ENCODE data around the gene IFT122.

DNA sequence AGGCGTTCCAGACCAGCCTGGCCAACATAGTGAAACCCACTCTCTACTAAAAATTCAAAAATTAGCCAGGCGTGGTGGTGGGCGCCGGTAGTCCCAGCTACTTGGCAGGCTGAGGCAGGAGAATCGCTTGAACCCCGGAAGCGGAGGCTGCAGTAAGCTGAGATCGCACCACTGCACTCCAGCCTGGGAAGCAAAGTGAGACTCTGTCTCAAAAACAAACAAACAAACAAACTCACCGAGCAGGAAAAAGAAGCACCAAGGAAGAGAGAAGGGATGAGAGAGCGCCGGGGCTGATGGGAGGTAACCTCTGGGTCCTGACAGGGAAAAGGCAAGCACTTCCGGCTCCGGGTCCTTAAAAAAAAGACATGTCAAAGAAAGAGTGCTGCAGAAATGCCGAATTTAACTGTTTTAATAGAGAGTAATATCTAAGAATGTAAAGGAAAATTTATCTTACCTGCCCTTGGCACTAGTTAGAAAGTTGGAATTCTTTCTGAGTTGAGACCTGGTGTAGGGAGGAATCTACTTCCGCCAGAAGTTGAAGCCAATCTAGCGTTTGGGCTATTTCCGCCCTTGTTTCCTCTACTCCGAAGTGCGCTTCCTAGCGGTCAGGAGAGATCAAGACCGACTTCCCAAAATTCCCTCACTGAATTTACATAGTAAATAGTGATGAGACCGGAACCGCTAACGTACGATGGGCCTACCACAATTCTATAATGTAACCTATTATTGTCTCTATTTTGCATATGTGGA, 40.7 kb upstream of the IFT122 start:
- TF ChIP-seq, protein P1, sequence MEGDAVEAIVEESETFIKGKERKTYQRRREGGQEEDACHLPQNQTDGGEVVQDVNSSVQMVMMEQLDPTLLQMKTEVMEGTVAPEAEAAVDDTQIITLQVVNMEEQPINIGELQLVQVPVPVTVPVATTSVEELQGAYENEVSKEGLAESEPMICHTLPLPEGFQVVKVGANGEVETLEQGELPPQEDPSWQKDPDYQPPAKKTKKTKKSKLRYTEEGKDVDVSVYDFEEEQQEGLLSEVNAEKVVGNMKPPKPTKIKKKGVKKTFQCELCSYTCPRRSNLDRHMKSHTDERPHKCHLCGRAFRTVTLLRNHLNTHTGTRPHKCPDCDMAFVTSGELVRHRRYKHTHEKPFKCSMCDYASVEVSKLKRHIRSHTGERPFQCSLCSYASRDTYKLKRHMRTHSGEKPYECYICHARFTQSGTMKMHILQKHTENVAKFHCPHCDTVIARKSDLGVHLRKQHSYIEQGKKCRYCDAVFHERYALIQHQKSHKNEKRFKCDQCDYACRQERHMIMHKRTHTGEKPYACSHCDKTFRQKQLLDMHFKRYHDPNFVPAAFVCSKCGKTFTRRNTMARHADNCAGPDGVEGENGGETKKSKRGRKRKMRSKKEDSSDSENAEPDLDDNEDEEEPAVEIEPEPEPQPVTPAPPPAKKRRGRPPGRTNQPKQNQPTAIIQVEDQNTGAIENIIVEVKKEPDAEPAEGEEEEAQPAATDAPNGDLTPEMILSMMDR (IDR thresholded peaks at IDR 0.05): peak; percentile 64 to 93 (median 80)
- peak in 1 of 2 donors; percentile 20 for TF ChIP-seq POLR2A (IDR thresholded peaks at IDR 0.05)
